Left renal cortex interstitium (tissue), 4 donors: Measurements from ENCODE around the gene SCARF2. TPM values are rescaled to one million over a fixed set of nuclear protein-coding genes. Genes with fewer than 3 reads are reported as not detected.
"Not testable (repeated sequence)": the region's sequence is repeated elsewhere in the genome, so short reads cannot be mapped to it uniquely, and the experiment has no call there.

Experiments
- DNase-seq, 4 donors: peaks; one replicate each; pipeline ENCODE4 v3.0.0-alpha.2; 2013; ENCODE audit warnings: low read depth in 4 of 4, low spot score in 2 of 4, missing footprints in 1 of 4
- polyA plus RNA-seq, 4 donors: library from polyadenylated mRNA; unstranded; fragments of 120-200 nt; gene quantifications; one replicate each; pipeline ENCODE4 v1.2.1, GENCODE V29; 2013; ENCODE audit not compliant: insufficient read length in 4 of 4

The SCARF2 gene
- 10 to 100 TPM; 17.2 to 31.2 (median 25.8) TPM for polyA plus RNA-seq

DNA sequence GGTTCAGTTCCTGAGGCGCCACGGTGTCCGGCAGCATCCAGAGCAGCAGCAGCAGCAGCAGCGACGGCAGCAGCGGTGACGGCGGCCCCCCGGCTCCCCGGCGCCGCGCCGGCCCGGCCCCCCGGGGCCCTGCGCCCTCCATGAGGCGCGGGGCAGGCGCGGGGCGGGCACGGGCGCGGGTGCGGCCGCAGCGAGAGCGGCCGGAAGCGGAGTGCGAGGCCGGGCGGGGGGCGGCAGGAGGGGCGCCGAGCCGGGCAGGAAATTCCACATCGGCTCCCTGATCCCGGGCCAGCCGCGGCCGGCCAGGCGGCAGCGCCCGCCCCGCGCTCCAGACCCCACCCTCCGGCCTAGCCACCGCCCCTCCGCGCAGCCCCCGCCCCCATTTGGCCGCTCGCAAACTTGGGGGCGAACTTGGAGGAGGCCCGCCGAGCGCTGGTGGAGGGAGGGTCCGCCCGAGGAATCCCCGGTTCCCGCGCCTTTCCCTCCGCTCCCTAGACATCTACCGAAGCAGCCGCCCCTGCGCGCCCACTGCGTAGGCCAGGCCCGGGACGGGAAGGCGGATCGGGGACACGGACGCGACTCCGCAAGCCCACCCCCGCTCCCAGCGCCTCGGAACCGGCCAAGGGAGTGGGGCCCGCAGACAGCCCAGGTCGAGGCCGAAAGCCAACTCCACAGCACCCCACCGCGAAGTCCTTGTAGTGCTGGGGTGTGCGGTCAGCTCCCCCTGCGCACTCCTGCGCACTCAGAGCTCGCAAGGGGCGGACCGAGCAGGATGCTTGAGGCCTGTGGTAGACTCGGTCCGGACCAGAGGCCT, at the start of gene SCARF2:
Gene SCARF2 (minus strand): TSS at position 213 of the 814 bp plus-strand sequence. CDS start 71 bp downstream, at position 142.
- DNase-seq: peak in 1 of 4 donors; percentile 58

GRCh38 chr22:20486229-20486628, 48.6 kb upstream of the SCARF2 start:
- no peak for DNase-seq

DNA sequence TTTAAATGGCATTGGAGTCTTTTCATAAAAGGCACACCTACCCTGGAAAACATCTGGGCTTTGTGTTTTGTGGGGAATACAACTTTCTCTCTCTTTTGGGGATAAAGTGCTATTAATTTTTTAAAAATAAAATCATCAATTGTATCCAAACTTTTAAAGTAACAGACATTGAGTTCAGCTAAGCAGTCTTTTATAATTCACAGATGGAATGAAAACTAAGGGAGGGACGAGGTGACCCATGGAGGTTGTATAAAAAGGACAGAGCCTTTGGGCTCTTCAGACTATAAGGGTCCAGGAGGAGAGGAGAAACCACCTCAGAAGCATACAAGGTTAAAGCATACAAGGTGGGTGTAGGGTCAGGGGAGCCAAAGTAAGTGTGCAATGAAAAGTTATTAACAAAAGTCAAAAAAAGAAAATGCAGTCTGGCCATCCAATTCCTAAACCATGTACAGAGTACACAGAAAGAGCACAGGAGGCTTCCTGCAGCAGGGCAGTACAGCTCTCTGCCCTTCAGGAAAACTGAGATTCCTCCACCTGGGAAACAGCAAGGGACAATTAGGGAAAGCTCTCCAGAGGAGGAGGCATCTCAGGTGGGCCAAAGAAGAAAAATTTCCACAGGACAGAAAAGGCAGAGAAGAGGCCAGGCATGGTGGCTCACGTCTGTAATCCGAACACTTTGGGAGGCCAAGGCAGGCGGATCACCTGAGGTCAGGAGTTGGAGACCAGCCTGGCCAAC, 47.5 kb upstream of the SCARF2 start:
- DNase-seq: no peak

GRCh38 chr22:20483771-20484170, 46.1 kb upstream of the SCARF2 start:
- no peak for DNase-seq

DNA sequence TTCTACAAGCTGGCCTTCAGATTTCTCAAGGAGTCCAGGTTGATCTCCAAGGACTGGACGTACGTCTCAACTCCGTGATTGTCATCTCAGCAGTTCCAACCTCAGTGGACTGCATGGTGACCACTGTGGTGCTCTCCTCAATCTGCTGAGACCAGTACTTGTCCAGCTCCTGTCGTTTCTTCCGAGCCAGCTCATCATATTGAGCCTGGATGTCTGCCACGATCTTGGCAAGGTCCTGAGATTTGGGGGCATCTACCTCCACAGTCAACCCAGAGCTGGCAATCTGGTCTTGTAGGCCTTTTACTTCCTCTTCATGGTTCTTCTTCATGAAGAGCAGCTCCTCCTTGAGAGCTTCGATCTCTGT, 45.5 kb upstream of the SCARF2 start:
- not testable (repeated sequence) for DNase-seq

- no peak for DNase-seq
Measured at GRCh38 chr22:20479612-20480196, 42.1 kb upstream of the SCARF2 start.

GRCh38 chr22:20478059-20478458, 40.4 kb upstream of the SCARF2 start:
- DNase-seq: not testable (repeated sequence)

DNA sequence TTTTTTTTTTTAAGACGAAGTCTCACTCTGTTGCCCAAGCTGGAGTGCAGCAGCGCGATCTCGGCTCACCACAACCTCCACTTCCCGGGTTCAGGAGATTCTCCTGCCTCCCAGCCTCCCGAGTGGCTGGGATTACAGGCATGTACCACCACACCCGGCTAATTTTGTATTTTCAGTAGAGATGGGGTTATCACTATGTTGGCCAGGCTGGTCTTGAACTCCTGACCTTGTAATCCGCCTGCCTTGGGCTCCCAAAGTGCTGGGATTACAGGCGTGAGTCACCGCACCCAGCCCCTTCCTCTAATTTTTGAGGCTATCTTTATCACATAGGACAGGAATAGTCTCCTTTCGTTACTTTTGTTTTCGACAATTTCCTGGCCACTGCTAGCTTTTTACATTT, 37.9 kb upstream of the SCARF2 start:
- not testable (repeated sequence) for DNase-seq

GRCh38 chr22:20475115-20475436, 37.5 kb upstream of the SCARF2 start:
- DNase-seq: no peak

GRCh38 chr22:20472629-20473442, 35.2 kb upstream of the SCARF2 start:
- DNase-seq: no peak

DNA sequence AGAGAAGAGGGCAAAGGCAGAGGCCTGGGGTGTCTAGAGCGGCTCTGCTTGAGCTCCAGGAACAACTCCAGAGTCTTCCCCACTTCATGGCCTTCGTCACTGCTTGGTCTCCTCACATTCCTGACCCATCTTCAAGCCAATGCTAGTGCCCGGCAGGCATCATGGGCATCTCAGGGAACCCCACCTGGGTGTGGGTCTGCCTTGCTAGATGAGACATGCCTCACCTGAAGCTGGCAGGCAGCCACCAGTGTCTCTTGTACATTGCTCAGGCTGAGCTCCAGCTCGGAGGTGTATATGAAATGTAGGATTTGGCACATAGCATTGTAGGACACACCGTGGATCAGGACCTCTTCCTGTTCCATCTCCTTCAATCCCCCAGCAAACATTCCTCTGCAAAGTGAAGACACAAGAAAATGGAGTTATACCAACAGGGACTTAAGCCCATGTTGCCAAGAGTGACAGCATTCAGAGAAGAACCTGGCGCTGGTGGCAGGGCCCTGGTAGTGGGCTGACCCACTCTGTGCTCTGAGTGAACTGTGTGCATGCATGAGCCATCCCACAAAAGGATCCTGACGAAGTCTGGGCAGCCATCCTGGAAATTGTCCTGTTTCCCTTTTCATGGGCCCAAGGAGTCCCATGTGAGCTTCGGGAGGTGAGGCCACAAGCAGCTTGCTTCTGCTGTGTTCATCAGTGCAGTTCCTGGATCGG, 33.7 kb upstream of the SCARF2 start:
- DNase-seq: no peak

GRCh38 chr22:20470525-20470924, 32.9 kb upstream of the SCARF2 start:
- DNase-seq: not testable (repeated sequence)

DNA sequence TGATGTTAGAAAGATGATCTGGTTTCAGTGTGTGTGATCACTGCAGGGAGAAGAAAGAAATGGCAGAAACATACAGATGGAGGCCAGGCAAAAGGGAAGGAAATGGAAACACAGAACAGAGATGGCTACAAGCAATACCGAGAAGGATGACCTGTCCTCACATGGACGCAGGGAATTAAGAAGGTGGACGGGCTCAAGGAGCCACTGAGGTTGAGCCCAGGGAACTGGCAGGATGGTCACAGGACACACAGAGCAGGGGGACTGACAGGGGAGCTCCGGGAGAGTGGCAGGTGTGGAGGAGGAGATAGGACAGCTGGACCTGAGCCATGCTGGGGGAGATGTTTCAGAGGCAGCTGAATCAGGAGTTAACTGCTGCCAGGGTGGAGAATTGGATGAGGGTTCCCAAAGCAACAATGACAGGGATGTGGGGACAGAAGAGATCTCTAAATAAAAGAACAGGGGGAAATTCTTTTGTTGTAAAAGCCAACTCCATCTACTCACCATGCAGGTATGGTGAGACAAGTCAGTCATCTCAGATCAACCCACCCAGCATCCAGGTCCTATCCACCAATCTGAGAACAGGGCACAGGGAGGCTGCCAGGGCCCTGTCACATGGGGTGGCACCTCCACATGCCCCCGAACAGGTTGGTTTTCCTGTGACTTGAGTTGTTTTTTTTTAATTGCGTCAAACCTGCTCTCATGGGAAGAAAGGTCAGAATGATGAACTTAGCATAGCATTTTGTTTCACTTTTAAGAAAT, 31.7 kb upstream of the SCARF2 start:
- no peak for DNase-seq

- no peak for DNase-seq
Measured at GRCh38 chr22:20466659-20467379, 29.2 kb upstream of the SCARF2 start.

- DNase-seq: no peak
Measured at GRCh38 chr22:20465759-20466077, 28.1 kb upstream of the SCARF2 start.

- DNase-seq: no peak
Measured at GRCh38 chr22:20464912-20465758, 27.5 kb upstream of the SCARF2 start.

GRCh38 chr22:20464096-20464614, 26.5 kb upstream of the SCARF2 start:
- no peak for DNase-seq
